Posterior cingulate gyrus (tissue), 11 donors: ENCODE measurements around the gene COL23A1.
"Not testable (repeated sequence)": the region's sequence is repeated elsewhere in the genome, so short reads cannot be mapped to it uniquely, and the experiment has no call there.

Experiments used
- DNase-seq, 10 donors: peaks; one replicate each; pipeline versions ENCODE4 v3.0.0 to v3.0.0-alpha.2; 2020 to 2021; ENCODE audit warnings: mixed read lengths in 3 of 10
- intact Hi-C: fragments of 100-400 bp; cut with DNase I; formaldehyde crosslinking; loops from one replicate; pipeline ENCODE4 v1.15.1; 2023

Gene COL23A1

DNA sequence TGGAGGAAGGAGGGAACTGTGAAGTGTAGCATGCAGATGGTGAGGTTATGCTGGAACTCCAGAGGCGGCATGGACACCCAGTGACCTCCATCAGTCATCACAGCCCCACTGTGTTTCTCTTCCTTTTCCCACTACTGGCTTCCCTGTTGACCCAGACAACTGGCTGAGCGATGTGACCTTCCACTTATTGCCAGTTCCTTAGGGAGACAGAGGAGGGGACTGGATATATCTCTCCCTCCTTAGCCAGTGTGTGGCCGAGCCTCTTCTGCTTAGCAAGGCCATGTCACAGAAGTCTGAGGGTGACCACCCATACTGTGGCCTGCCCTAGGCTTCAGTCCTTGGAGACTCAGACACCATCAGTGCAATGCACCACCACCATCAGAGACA lies 354.6 kb downstream of the COL23A1 start:
- intact Hi-C loops = loop anchor here (2.0 kb wide), 1 partner anchor 355 kb away; the partner anchor contains the start of gene COL23A1
- DNase-seq = peak in 4 of 10 donors; percentile 5 to 52 (median 18)

DNA sequence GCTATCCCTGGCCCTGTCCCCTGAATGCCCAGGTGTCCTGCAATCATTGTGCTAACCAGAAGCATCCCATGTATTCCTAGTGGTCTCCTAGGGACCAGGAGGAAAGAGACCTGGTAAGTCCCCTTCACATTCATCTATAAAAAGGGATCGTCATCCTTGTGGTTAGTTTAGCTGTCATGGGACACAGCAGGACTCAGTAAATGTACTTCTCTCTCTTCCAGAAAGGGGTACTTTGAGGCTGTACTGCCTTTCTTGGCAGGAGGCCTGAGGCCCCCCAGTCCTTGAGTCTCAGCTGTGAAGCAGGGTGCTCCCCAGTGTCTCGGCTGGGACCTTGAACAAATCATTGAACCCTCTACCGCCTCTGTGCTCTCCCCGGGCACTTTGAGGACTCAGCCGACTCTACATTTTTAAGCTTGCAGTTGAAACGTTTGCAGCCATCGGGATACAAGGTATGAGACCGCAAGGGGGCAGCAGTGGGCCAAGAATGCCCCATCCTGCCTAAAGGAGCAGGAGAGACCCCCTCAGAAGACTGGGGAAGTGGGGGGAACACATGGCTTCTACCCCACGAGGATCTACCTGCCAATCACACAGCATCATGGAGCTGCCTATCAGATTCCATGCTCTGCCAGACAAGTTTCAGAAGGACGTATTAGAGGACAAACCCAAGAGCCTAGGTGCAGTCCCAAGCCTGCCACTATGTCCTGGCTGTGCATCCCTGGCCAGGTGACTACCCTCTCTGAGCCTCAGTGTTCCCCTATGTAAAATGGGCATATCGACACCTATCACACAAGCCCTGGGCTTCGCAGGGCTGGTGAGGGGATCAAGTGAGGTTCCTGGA lies 355.2 kb downstream of the COL23A1 start:
- DNase-seq = peak; percentile 40 to 95 (median 80)
- intact Hi-C loops = loop anchor here (2.0 kb wide), 1 partner anchor 356 kb away; the partner anchor contains the start of gene COL23A1

DNA sequence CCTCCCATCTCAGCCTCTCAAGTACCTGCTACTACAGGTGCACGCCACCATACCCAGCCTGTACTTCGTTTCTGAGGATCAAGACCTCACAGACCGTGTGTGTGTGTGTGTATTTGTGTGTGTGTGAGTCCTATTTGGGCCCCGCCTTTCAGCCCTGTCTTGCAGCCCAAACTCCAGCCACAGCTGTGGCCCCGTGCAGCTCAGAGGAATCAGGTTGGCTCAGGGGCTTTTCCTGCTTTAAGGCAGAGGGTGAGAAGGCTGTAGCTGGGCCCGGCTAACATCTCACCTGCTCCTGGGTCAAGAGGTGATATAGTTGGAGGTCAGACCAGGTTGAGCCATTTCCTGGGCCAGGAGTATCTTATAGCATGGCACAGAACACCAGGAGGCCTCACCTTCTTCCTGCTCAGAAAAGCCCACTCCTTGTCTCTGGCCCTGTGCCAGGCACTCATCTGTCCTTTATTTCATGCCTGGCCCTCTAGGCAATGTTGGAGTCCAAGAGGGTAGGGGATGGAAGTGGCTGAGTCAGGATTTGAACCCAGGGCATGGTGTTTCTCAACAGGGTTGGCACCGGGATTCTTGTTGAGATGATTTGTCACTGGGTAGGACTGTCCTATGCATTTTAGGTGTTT lies 356.0 kb downstream of the COL23A1 start:
- intact Hi-C loops = loop anchor here (2.0 kb wide), 1 partner anchor 357 kb away; the partner anchor contains the start of gene COL23A1
- DNase-seq = peak in 4 of 10 donors; percentile 4 to 77 (median 42)

DNA sequence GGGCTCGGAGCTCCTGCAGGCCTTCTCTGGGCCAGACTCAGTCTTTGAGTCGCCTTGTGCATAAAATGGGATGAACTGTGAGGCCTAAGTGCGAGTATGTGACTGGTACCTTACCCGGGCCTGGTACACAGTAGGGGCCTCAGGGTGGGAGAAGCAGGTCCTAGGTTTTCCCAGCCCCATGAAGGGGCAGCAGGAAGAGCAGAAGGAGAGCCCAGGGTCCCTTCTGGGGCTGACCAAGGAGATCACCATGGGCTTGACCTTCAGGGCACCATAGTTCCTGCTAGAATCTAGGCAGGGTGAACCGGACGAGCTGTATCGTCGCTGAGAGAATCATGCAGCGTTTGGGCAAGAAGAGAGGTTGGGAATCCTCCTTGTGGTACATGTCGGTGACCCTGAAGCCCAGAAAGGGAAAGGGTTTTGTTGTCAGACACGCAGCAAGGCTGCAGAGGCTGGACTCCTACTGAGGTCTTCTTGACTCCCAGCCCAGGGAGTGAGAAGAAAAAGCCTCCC lies 357.2 kb downstream of the COL23A1 start:
- intact Hi-C loops = no loop called here
- peak in 2 of 10 donors; percentile 15 to 32 for DNase-seq

DNA sequence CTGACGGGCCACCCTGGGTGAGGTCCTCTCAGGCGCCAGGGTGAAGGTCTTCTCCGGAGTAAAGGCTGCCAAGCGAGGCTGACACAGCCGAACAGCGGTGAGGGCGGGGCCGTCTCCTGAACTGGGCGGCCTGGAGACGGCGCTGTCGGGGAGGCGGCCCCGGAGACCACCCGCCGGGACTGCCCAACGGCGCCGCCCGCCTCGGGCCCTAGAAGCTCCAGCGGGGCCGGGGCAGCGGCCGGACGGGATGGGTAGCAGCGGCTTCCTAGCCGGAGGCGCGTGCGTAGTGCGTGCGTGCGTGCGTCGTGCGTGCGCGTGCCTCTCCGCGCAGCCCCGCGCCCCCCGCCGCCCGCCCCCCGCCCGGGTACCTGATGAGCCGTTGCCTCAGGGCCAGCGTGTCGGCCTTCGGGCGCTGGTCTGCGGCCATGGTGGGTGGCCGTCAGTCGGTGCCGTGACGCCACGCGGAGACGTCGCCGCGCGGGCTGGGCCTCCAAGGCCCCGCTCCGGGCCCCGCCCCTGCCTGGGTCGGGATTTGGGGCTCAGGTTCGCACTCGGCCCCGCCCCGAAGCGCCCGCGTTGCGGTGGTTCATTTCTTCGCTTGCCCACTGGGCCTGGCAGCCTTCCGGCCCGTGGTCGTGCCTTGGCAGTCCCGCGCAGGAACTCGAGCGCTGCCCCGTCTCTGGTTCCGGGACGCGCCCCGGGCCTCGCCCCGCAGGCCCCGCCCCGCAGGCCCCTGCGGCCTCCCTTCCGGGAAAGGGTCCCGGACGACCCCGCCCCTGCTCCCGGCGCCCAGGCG lies 357.9 kb downstream of the COL23A1 start, which contains the start of gene PHYKPL:
Gene PHYKPL, minus strand, starts transcription at position 679 of the 796 bp plus-strand sequence. Its CDS starts 252 bp downstream, at position 427.
- intact Hi-C loops = no loop called here

DNA sequence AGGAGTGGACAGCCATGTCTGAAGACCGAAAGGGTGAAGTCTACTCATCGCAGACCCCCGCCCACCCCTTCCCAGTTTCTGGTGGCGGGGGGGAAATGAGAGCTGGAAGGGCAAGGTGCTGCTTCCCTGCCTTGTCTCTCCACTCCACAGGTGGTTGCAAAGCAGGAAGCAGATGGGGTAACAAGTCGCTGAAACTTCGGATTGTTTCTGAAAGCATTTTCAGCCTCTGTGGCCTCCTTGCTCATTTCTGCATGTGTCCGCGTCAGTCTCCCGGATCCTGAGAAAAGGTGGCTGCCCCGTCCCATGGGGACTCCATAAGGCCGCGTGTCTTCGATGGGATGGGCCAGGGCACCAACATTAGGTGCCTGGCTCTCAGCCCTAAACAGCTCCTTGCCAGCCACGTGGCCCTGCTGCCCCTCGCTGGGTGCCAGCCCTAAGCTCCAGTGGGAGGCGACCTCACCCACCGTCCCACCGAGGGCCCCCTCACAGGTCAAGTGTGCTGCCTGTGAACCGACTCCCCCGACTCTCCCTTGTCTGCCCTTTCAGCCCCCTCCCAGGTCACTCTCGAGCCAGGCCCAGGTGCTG lies 358.6 kb downstream of the COL23A1 start:
- intact Hi-C loops = no loop called here
- peak in 1 of 10 donors; percentile 85 for DNase-seq

More for the DNA sequence above, 357.9 kb downstream of the COL23A1 start, which contains the start of gene PHYKPL:
- DNase-seq = peak; percentile 48 to 95 (median 62)

DNA sequence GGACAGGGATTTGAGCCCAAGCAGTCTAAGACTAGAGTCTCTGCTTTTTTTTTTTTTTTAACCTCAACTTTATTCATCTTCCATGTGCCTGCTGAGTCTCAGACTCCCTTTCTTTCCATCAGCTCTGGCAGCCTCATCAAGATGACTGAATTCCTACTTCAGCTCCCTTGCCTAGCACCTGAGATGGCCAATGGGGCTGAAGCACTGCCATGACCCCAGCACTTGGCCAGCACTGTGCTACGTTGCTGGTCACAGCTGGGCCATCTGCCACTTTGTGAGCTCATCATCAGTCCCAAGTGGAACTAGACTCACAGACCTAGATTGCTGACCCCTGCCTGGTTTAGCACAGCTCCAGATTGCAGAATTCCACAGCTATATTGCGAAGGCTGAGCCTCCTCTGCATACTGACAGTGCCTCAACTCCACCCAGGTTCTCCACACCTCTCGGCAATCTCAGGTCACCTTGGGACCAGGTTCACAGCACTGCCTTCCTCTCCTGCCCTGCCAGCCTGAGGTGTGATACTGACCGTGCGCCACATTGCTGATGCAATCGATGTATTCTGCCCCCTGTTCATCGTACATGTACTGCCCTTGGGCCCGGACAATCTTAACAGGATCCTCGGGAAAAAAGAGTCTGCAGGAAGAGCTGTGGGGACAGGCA lies 359.2 kb downstream of the COL23A1 start:
- peak in 5 of 10 donors; percentile 31 to 82 (median 53) for DNase-seq
- intact Hi-C loops = no loop called here

DNA sequence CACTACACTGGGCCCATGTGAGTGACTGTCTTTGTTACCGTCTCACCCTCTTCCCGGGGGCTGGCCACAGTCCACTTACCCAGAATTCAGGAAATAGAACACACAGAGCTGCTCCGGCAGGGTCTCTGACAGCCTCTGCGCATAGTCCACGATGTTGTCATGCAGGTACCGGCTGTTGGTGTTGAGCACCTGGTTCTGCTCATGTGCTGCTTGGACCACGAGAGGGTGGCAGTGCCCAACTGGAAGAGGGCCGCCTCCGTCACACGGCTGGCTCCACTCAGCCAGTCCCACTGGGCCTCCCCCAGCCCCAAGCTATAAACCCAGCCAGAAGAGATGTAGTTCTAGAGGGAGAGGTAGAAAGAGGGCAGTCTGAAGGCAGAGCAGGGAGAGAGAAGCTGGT lies 360.3 kb downstream of the COL23A1 start:
- DNase-seq = peak in 2 of 10 donors; percentile 81 to 83
- intact Hi-C loops = no loop called here

DNA sequence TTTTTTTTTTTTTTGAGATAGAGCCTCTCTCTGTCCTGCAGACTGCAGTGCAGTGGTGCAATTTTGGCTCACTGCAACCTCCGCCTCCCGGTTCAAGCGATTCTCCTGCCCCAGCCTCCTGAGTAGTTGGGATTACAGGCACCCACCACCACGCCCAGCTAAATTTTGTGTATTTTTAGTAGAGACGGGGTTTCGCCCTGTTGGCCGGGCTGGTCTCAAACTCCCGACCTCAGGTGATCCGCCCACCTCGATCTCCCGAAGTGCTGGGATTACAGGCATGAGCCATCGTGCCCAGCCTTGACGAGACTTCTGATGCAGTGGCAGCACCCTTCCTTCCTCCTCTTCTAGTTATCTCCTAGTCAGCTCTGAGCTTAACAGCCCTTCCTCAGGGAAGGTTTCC lies 361.1 kb downstream of the COL23A1 start:
- peak in 2 of 10 donors; percentile 53 to 62 for DNase-seq

DNA sequence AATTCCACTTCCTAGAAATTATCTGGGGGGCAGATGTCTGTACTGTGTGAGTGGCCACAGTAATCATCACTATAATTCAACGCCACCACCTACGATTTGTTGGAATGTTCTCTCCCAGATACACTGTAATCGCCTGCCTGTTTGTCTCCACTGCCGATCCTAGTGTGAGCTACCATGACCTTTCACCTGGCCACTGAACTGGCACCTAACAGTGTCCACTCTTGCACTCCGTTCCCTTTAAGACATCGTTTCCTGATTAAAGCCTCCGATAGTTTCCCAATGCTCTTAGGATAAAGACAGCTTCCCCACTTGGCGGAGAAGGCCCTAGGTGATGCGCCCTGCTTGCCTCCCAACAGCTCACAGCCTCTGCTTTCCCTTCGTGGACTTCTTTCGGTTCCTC lies 361.6 kb downstream of the COL23A1 start:
- DNase-seq = no peak
- intact Hi-C loops = no loop called here

More for the DNA sequence above, 361.1 kb downstream of the COL23A1 start:
- intact Hi-C loops = not testable (repeated sequence)

DNA sequence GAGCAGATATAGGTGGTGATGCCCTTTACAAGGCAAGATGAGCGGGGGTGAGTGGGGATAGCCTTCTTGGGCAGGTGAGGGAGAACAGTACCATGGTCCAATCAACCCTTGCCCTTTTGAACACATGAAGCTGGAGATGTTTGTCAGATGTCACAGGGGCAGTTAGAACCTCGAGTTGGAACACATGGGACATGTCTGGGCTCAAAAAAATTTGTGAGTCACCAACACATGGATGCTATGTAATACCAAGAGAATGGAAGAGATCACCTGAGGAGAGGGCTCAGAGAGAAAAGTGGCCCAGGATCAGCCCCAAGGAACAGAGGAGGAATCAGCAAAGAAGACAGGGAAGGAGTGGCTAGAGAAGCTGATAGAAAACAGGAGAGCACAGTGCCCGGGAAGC lies 362.3 kb downstream of the COL23A1 start:
- DNase-seq = no peak
- intact Hi-C loops = no loop called here

DNA sequence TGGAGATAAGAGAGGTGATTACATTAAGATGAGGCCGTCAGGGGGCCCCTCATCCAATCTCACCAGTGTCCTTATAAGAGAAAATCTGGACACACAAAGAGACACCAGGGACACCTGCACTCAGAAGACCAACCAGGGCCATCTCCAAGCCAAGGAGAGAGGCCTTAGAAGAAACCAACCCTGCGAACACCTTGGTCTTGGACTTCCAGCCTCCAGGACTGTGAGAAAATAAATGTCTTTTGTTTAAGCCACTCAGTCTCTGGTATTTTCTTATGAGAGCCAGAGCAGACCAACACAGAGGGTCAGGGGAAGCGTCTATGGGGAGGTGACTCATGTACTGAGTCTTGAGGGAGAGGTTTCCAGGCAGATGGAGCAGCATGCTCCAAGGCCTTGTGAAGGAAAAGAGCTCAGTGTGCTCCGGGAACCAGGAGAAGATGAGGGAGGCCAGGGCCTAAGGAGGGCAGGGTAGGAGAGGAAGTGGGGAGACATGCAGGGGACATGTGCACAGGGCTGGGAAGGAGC lies 363.0 kb downstream of the COL23A1 start:
- peak in 2 of 10 donors; percentile 2 to 13 for DNase-seq
- intact Hi-C loops = no loop called here

DNA sequence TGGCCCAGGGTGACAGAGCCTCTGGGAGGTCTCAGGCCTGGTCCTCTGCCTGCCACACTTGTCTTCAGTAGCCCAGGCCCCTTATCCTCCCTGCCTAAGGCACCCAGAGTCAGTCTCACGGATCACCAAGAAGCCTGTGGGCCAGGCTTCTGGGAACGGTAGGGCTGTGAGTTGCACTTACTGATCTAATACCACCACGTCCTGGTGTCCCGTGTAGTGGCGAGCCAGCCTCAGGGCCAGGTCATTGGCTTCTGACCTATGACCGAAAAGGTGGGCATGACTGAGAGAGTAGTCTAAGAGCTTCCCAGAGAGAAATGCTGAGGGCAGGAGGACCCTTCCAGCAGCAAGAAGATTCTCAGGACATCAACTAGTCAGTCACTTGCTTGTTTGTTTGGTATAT lies 365.0 kb downstream of the COL23A1 start:
- DNase-seq = peak in 3 of 10 donors; percentile 29 to 59 (median 37)
- intact Hi-C loops = no loop called here

DNA sequence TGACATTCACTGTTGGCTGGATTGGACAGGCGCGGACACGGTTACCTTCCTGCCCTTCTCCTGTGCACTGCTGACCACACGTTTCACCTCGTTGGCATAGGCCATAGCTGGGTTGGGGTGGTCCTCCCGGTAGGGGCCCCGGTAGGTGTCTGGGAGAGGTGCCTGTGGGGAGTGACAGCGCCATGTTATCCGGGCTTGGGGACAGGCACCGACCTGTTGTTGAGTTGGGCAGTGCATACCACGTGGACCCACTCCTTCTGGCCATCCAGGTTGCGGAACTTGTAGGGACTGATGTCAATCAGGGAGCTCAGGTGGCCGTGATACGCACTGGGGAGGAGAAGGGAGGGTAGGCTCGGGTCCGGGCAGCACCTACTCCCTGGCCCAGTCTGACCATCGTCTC lies 365.8 kb downstream of the COL23A1 start:
- intact Hi-C loops = no loop called here
- peak in 3 of 10 donors; percentile 47 to 66 (median 50) for DNase-seq

DNA sequence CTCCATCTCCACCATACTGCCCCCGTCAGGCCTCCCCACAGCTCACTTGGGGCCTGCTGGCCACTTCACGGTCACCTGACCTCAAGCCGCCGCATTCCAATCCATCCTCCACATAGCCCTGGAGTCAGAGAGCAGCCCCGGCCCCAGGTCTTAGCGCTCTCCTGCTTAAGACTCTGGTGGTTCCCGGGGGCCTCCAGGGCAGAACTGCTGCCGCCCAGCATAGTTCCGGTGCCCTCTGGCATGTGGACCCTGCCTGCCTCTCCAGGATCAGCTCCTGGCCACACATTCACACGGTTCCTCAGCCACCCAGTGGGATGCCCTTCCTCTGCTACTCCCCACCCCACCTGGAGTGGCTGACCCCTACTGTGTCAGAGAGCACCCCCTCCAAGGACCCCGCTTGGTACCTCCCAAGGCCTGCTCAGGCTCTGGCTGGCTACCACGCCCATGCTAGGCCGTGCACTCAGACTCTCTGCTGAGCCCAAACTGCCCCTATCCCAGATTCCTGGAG lies 366.3 kb downstream of the COL23A1 start:
- peak in 2 of 10 donors; percentile 43 to 76 for DNase-seq
- intact Hi-C loops = no loop called here

DNA sequence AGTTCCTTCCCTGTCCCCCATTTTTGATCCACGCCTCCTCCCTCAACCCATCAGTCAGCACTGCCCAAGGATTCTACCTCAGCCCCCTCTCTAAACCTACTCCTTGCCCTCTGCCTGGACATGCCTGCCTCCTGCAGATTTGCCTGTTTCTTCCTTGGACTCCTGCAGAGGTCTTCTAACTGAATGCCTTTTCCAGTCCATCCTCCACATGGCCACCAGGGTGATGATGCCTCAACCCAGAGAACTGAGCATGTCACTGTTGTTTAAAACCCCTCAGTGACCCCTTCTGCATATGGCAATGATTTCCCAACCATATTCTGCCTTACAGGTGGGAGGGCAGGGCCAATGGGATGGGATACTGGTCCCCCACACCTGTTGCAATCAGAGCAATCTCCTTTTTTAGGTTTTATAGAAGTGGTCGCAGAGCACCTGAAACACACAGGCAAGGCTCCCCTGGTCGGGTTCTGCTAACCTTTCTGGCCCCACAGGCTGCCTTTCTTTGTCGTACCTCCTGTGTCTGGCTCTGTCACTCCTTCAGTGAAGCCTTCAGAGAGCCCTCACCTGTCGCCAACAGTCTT lies 366.9 kb downstream of the COL23A1 start:
- DNase-seq = peak in 2 of 10 donors; percentile 15

DNA sequence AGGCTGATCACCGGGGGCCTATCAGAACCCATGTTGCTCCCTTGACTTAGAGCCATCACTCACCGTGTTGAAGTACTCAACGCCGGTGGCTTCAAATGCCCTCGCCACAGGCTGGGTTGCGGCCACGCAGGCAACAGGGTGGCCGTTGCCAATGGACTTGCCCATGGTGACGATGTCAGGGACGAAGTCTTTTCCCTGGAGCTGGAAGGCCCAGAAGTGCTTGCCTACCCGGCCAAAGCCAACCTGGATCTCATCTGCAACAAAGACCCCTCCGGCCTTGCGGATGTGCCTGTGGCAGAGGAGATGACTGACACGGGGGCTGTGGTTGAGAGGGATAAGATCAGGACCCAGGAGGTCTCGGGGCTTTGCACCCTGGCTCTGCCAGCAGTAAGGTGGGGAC lies 367.9 kb downstream of the COL23A1 start:
- intact Hi-C loops = no loop called here
- DNase-seq = peak in 3 of 10 donors; percentile 25 to 78 (median 35)

More for the DNA sequence above, 366.9 kb downstream of the COL23A1 start:
- intact Hi-C loops = no loop called here

DNA sequence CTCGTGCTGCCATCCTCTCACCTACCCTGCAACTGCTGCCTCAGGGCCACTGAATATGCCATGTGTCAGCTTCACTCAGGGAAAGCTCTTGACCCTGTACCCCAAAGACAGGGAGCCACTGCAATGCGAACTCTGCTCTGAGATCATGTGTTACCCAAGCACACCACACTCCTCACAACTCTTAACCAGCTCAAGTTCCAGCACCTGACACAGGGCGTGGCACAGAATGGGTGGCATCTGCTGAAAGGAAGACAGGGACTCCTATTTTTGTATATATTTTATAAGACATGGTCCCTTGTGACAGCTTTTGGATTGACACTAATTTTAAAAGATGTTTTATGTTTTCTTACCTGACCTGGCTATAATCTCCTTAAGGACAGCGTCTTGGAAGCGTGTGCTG lies 368.3 kb downstream of the COL23A1 start:
- intact Hi-C loops = no loop called here
- DNase-seq = peak in 2 of 10 donors; percentile 10 to 43
